AG08396 (cell line): ENCODE results near the gene FAT2.
A peak's percentile ranks its signal among the peaks of the same experiment; 100 is the strongest.
"Not testable (repeated sequence)": the region's sequence is repeated elsewhere in the genome, so short reads cannot be mapped to it uniquely, and the experiment has no call there.

Experiments
- DNase-seq: peaks from one replicate; pipeline ENCODE4 v3.0.0; 2012; ENCODE audit warnings: low spot score, mixed read lengths

The FAT2 gene

DNA sequence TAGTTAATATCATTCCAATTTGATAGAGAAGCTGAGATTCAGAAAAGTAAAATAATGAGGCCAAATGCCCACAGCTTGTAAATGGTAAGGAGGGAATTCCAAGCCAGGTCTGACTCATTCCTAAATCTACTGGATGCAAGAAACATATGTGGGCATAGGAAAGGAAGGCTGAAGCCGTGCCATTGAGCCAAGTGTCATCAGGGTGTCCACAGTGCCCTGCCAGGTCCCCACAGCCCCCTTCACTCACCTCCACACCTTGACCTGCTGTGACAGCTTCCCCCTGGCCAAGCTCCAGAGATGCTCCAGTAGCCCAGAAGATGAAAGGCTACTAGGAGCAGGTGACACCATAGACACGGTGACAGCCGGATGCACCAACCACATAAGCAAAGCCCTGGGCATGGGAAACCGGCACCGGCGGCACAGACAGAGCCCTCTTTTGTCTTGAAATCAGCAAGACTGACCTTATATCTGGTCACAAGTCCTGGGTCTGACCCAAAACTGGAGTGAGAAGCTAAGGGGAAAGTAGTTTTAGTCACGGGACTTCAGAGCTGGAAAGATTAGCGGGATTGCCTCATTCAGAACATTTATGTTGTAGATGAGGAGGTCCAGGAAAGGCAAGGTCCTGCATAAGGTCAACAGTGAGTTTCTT lies 20.1 kb upstream of the FAT2 start:
- no peak for DNase-seq

DNA sequence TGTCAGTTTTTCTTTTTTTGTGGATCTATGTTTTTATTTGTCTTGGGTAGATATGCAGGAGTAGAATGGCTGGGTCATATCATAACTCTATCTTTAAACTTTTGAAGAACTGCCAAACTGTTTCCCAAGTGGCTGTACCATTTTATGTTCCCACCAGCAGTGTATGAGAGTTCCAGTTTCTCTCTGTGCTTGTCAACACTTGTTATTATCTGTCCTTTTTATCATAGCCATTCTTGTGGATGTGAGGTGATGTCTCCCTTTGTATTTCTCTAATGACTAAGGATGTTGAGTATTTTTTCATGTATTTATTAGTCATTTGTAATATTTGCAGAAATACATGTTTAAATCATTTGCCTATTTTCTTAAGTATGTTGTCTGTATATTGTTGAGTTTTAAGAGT lies 17.4 kb upstream of the FAT2 start:
- no peak for DNase-seq

DNA sequence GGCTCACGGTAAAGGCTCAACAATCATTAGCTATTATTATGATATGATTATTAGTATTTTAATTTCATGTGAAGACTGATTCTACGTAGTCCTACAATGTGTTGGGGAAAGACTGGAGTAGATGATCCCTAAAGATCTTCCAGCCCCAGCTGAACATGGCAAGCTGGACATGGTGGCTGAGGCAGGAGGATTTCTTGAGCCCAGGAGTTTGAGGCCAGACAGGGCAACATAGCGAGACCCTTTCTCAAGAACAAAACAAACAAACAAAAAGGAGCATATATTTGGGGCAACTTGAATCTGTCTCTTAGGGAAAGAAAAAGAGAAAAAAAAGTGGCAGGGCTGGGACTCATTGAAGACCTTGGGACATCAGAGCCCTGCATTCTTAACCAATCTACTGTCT lies 16.2 kb upstream of the FAT2 start:
- no peak for DNase-seq

DNA sequence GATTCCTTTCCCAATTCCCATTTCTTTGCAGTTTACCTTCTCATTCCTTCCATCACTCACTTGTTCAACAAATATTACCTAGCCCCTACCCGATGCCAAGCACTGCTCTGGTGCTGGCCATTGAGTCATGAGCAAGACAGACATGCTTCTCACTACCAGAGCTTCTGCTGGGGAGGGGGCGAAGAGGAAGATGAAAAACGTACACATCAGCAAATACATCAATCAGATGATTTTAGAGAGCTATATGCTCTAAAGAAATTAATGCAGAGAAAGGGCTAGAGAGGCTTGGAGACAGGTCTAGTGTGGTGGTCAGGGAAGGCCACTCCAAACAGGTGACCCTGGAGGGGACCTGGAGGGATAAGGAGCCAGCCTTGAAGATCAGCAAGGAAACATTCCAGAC lies 14.4 kb upstream of the FAT2 start:
- no peak for DNase-seq

DNA sequence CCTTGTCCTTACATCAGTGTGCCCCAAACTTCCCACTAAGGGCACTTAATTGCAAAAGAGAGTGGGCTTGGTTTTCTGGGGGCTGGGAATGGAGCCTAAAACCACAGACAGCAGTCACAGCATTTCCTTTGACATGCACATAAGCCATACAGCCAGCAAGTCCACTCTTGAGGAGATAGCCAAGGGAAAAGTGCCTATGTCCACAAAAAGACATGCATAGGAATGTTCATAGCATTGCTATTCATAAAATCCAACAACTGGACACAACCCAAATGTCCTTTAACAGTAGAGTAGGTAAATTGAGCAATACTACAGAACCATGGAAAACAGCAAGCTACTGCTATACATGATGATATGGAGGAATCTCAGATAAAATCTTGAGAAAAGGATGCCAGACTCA lies 11.7 kb upstream of the FAT2 start:
- DNase-seq, result no peak

DNA sequence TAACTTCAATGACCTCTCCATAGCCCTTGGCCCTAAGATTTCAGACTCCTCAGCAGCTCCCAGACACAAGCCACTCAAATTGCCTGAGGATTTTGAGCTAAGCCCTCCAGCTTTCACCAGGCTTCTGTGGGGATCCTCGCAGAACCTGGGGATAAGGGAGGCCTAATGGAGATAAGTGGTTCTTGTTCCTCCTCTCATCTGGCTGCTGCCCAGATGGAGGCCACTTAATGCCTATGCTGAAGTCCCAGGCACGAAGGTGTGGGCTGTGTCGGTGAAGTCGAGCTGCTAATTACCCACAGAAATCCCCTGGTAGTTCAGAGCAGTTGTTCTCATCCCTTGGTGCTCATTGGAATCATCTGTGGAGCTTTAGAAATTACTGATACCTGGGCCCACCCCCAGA lies 10.3 kb upstream of the FAT2 start:
- no peak for DNase-seq

DNA sequence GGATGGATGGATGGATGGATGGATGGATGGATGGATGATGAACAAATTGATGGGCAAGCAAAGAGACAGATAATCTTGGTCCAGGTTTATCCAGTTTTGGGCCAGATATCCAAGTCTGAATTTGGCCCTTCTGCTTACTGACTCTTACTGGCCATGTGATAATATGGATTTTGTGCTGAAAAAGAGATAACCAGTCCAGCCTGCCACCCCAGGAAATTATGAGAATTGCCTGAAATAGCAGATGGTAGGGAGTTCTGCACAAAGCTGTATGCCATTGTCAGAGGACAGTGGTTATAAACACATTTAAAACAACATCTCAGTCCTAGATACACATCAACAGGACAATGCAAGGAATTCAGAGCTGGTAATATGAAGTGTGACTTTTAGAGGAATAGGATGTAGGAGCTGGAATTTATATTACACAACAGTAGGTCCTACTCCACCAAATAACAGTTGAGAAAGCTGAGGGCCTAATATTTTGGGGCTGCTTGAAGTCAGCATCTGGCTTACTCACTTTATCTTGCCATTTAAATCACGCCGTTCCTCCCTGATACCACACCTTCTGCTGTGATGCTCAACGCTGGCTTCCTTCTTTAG lies 9.0 kb upstream of the FAT2 start:
- DNase-seq, result no peak

DNA sequence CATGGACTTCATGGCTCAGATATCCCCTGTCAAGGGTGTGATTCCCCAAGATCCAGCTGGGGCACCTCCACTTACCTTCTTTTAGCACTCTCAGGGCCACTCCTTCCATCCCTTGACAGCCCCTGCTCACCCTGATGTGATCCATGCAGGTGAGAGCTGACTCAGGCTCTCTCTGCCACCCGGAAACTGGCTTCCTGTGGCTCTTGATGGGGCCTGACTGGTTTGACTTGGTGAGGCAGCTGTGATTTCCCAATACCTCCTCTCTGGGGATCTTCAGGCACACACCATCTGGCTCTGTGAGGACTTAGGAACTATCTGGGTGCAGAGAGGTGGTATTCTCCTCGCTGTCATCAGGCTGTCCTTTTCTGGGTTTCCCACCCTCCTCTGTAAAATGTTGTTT lies 7.9 kb upstream of the FAT2 start:
- no peak for DNase-seq

DNA sequence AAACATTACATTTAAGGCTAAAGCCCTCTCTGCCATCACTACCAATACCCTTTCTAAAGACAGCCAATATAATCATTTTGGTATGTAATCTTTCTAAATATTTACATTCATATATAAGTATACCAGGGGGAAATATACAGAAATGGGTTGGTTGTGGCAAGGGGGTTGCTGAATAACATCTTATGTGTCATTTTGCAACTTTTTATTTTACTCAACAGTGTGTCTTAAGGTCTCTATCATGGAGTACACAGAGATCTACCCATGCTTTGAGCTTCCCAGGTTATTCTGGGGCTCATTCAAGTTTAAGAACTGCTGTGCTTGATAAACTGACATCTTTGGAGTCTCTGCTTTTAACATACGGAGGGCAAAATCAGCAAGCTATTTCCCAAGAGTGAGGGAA lies 7.4 kb upstream of the FAT2 start:
- no peak for DNase-seq

DNA sequence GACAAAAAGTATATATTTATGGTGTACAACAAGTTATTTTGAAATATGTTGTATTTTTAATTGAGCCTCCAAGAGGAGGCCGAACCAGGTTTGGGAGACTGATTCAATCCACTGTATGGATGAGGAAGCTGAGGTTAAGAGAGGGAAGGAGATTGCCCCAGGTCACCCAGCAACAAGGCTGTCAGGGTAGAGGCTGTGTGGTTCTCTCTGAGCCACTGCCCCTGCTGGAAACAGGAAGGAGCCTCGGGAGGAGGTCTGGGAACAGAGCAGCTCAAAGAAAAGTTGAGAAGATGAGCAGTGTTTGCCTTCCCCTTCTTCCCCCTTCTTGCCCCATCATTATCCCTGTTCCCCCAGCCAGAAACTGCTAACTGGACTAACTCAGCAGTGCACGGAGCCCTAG lies 6.6 kb upstream of the FAT2 start:
- DNase-seq, result no peak

DNA sequence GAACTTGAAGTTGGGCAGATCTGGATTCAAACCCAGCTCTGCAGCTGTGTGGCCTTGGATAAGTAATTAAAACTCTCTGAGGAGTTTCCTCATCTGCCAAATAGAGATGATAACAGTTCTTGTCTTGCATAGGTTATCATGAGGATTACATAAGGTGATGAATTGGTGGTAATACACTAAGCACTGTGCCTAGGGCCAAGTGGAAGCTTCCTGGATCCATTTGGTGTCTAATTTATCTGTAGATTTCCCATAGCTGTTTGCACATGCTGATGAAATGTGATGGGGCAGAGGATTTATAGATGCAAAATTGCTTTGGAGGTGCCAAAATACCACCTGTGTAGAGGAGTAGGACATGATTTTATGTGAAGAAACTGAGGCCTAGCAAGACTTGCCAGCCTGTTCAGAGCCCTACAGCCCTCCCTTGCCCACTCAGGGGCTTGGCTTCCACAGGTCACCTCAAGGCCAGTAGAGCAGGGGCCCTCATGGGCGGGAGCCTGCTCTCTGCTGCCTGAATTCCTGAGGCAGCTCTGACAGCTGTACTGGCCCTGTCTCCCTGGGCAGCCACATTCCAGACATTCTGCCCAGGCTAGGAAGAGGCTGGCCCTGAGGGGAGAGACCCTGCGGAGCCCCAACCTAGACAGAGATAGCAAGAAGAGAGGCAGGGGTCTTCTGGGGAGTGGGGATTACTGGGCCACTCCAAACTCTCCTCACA lies 5.9 kb upstream of the FAT2 start:
- peak; percentile 56 for DNase-seq

DNA sequence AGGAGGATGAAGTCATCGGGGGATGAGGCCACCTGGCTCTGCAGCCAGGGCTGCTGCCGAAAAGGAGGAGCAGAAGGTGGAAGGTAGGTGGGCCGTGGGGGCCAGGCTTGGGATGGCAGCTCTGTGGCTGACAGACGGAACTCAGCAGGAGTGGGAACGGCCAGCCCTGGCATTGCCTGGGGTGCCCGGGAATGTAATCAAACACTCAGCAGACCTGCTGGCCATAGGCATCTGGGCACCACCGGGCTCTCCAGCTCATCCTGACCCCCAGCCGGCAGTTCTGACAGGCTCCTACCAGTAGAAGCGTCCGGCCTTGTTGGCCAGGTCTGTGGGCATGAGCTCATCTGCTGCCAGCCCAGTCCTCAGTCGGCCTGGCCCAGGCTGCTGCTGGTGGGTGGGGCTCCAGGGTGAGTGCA lies 4.3 kb upstream of the FAT2 start:
- no peak for DNase-seq

DNA sequence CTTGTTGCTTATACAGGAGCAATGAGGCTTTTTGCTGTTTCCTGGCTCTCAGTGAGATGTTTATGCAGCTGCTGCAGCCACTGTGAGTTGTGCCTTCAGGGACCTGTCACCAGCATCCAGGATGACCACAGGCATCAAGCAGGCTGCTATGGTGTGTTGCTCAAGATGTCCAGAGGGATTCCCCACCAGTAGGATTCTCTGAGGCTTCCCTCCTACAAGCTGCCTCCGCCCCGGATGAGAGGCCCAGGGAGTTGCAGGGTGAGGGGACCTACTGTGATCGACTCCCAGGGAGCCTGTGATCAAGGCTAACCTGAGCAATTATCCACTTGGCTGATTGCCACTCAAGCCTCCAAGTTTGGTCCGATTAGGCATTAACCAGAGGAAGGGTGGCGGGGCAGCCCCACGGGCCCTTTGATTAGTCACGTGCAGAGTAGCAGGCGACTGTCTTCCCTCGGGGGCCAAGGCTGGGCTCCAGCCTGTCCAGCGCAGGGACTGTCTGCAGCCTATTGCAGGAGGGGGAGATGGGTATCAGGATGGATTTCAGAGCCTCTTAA lies 1.8 kb upstream of the FAT2 start:
- DNase-seq, result no peak

DNA sequence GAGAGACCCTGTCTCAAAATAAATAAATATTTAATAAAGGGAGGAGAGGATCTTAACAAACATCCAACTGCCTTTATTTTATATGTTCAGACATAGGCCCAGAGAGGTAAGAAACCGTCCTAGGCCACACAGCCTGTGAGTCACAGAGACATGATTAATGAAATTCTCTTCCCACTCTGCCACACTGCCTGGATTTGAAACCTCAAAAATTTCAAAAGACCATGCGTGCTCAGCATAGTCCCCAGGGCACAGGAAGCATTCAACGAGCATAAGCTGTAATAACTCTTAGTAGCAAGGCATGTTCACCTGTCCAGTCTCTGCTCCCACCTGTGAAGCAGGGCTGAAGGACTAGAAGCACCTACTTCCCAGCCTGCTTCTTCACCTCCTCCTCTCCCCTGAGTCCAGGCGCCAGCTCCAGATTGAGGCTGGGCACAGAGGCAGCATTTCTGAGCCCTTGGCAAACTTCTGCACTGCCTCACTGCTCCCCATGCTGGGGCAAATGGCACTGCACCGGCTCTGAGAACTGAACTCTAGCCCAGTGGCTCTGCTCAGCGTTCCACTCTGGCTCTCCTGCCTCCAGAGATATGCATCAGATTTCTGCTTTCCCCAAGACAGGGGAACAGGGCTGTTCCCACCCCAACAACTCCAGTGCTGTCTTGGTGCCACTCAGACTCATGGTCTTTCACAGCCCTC lies 1.1 kb downstream of the FAT2 start:
- DNase-seq, result no peak

DNA sequence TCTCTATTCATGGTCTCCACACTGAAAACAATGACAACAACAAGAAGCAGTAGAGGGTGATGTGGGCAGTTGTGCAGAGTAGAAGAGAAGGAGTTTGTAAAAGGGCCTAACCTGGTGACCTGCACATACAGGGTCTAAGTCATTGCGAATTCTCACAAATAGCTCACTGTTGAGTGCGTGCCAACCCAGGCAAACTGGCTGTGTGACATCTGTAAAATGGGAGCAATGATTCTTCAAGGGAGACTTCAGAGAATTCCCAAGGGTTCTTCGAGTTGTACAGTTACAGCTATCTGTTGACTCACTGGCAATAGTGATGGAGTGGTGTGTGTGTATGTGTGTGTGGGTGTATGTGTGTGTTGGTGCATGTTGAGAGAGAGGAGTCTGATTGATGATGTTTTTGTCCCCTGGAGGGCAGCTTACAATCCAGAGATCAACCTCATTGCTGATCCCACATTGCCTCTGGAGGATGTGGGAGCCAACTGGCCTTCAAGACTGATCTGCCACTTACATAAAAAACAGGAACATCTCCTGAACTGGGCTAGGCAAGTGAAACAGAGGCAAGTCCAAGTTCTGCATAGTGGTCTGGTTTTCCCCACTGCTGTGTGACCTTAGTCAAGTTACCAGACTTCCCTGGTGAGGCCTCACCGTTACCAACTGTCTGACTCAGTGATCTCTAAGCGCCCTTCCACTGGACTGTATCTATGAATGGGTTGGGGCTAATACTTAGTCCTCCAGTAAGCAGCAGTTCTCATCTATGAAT lies 3.2 kb downstream of the FAT2 start:
- no peak for DNase-seq

DNA sequence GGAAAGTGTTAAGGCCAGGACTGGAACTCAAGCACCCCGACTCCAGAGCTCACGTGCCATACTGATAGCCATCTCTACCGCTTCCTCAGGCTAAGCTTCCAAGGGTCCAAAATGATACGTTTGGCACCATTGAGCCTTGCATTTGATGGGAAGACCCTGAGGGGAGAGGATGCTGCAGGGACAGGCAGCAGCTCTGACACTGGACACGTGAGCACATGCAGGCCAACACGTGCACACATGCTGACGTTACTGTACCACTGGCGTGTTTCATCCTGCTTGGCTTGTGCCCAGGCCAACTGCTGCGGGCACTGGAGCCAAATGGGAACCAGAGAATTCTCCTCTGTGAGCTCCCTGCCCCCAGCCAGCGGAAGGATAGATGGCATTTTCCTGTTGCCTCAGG lies 5.2 kb downstream of the FAT2 start:
- peak; percentile 39 for DNase-seq

DNA sequence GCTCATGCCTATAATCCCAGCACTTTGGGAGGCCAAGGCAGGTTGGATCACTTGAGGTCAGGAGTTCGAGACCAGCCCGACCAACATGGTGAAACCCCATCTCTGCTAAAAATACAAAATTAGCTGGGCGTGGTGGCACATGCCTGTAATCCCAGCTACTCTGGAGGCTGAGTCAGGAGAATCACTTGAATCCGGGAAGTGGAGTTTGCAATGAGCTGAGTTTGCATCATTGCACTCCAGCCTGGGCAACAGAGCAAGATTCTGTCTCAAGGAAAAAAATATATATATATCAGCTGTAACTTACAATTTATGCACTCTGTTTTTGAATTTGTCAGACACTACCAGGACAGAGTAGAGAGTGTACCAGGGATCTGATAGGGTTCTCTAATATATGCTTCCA lies 5.8 kb downstream of the FAT2 start:
- not testable (repeated sequence) for DNase-seq

DNA sequence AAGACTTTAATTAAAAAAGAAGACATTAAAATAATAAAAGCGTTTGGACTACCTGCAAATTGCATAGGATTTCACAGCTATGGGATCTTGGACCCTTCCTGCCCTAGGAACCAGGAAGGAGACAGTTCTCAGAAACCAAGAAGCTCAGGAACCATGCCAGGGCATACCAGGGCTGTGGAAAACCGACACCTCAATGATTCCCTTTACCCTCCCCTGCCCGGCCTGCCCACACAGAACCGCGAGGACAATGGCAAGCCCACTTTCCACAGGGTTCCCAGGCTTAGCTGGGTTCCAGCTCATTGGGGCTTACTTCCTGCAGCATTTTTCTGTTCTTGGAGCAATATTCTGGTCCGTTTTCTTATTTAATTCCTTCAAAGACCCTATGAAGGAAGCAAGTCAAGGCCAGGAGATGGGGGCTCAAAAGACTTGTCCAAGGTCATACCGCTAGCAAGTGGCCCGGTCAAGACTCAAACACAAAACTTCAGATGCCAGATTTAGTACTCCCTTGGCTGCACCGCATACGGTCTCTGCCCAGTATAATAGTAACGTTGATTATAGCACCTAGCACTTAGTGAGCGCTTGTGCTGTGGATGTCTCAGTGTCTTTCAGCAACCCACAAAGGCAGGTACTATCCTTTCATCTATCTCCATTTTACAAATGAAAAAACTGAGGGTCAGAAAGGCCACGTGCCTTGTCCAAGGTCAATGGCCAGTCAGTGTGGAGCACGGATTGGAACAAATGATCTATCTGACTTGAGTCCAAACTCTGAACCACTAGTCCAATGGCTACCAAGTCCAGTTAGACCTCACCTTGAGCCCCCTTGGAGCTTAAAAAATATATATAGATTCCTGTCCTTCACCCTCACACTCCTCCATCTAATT lies 6.8 kb downstream of the FAT2 start:
- DNase-seq, result no peak

DNA sequence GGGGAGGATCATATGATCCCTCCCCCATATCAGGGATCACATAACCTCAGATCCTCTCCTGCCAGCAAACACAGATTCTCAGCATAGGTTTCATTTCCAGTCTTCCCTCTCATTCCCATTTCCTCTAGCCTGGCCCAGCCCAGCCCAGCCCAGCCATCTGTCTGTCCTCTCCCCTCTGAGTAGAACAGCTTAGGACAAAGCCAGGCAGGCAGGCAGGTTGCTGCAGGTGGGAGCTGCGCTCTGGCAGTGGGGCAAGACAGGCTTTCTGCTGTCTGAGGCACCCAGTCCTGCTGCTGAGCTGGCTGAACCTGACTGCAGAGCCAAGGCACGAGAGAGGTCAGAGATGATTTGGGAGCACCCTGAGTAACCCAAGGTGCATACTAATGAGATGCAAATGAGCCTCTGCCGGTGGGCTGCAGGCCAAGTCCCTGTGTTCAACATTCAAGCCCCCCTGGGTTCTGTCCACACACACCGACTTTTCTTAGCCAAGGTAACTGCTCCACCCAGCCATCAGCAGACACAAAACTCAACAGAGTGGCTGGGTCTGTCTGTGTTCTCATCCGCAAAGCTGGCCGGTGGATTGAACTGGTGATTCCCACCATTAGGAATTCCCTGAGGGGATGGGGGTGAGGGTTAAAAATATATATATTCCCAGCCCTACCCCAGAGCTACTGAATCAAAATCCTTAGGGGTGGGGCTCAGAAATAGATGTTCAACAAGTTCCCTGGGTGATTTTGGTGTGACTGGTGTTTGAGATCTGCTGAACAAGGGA lies 9.1 kb downstream of the FAT2 start:
- no peak for DNase-seq

DNA sequence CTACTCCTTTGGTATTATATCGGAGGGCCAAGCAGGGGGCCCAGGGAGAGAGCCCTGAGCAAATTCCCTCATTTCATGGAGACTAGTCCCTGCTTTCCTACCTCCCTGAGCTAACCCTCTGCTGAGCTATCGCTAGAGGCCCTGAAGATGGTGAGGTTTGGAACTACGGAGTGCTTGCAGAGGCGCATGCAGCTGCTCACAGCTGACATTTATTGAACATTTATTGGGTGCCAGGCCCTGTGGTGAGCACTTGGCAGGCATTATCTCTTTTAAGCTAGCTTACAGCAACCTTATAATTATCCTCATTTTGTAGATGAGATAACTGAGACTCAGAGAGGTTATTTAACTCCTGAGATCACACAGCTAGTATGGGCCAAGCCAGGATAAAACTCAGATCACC lies 9.8 kb downstream of the FAT2 start:
- DNase-seq, result no peak
